T-cell (primary cell): ENCODE results near the gene SELENOT. TPM values are rescaled to one million over a fixed set of nuclear protein-coding genes. Genes with fewer than 3 reads are reported as not detected.
A peak's percentile ranks its signal among the peaks of the same experiment; 100 is the strongest.

ENCODE experiments used
- ATAC-seq, 4 experiments: fragments of 200-7000 bp in 3 of 4; fragments of 150-1000 bp in 1 of 4; cut with Tn5 transposase; replicated peaks in 1 of 4; 1 replicate in 3 of 4; 2 replicates in 1 of 4; pipeline ENCODE4 v1.10.0; 2021; ENCODE audit warnings: moderate library complexity in 3 of 4, mild to moderate bottlenecking in 2 of 4, moderate number of reproducible peaks in 1 of 4
- CTCF ChIA-PET, 2 donors: fragments of 300-600 bp; sonication (Branson Sonifier 250); formaldehyde crosslinking; loops; one replicate each; lab custom pipeline; 2022; ENCODE audit warnings: antibody characterized with exemption in 2 of 2; lab: Charles Lee
- POLR2A ChIA-PET, 2 donors: fragments of 300-600 bp; sonication (Branson Sonifier 250); formaldehyde crosslinking; loops; one replicate each; lab custom pipeline; 2022; ENCODE audit warnings: antibody characterized with exemption in 2 of 2; lab: Charles Lee
- DNase-seq, 35 experiments: peaks; one replicate each; pipeline versions ENCODE4 v3.0.0 to v3.0.0-alpha.2; 2013 to 2023
- H3K27ac ChIP-seq: one replicate; pipeline ENCODE4 v1.5.1; 2013; ENCODE audit warnings: low read length
- H3K27me3 ChIP-seq, 2 experiments: replicated peaks in 1 of 2; 1 replicate in 1 of 2; 2 replicates in 1 of 2; pipeline versions ENCODE4 v1.6.1 to v1.7.0; 2013; ENCODE audit warnings: low read length in 1 of 2, mixed read lengths in 1 of 2; ENCODE audit not compliant: control insufficient read depth in 2 of 2, insufficient read depth in 2 of 2; ENCODE audit errors: extremely low read depth in 1 of 2
- H3K36me3 ChIP-seq, 2 donors: 1 replicate in 1 of 2; 2 replicates in 1 of 2; pipeline versions ENCODE4 v1.6.1 to v1.7.0; 2013; ENCODE audit warnings: low read length in 1 of 2; ENCODE audit not compliant: control insufficient read depth in 2 of 2, insufficient read depth in 1 of 2; ENCODE audit errors: extremely low read depth in 1 of 2
- H3K4me1 ChIP-seq, 2 experiments: 1 replicate in 1 of 2; 2 replicates in 1 of 2; pipeline versions ENCODE4 v1.6.1 to v1.7.0; 2013; ENCODE audit warnings: low read length in 2 of 2, mixed read lengths in 1 of 2; ENCODE audit not compliant: insufficient read depth in 2 of 2, control insufficient read depth in 1 of 2; ENCODE audit errors: extremely low read depth in 1 of 2
- H3K4me3 ChIP-seq, 2 donors: 1 replicate in 1 of 2; 2 replicates in 1 of 2; pipeline versions ENCODE4 v1.5.1 to v1.7.0; 2013; ENCODE audit warnings: mild to moderate bottlenecking in 2 of 2, low read length in 1 of 2, moderate library complexity in 1 of 2; ENCODE audit not compliant: control insufficient read depth in 1 of 2; ENCODE audit errors: extremely low read depth in 1 of 2
- H3K9me3 ChIP-seq: 2 replicates; pipeline ENCODE4 v1.7.0; 2013
- H3K27ac Mint-ChIP-seq, 2 donors: one replicate each; pipeline ENCODE4 v1.8.0; 2020 to 2021; ENCODE audit warnings: mild to moderate bottlenecking in 2 of 2, mixed read lengths in 2 of 2
- H3K27me3 Mint-ChIP-seq, 2 donors: one replicate each; pipeline ENCODE4 v1.8.0; 2021 to 2022; ENCODE audit warnings: mixed read lengths in 2 of 2
- H3K36me3 Mint-ChIP-seq: one replicate; pipeline ENCODE4 v1.8.0; 2021; ENCODE audit warnings: mixed read lengths
- H3K4me1 Mint-ChIP-seq, 3 donors: one replicate each; pipeline ENCODE4 v1.8.0; 2020 to 2022; ENCODE audit warnings: mixed read lengths in 3 of 3, mild to moderate bottlenecking in 1 of 3
- H3K4me3 Mint-ChIP-seq, 3 donors: one replicate each; pipeline ENCODE4 v1.8.0; 2020 to 2022; ENCODE audit warnings: mild to moderate bottlenecking in 3 of 3, mixed read lengths in 3 of 3, moderate library complexity in 3 of 3
- H3K9me3 Mint-ChIP-seq, 3 donors: one replicate each; pipeline ENCODE4 v1.8.0; 2020 to 2022; ENCODE audit warnings: mixed read lengths in 3 of 3
- WGBS: methylation state at CpG from one replicate; pipeline ENCODE4 v1.1.5; 2013; ENCODE audit warnings: missing lambda C conversion rate; ENCODE audit not compliant: insufficient coverage; 5-methylcytosine and 5-hydroxymethylcytosine counted together
- total RNA-seq, 35 experiments: library from RNA in 6 of 35; stranded (reverse) in 6 of 35; fragments of 120-200 nt in 1 of 35; gene quantifications; one replicate each; pipeline versions ENCODE4 v1.2.1 to v1.2.4 and lab custom pipeline; 2013 to 2026

Gene SELENOT
- total RNA-seq, 5 donors from 2014 or later (not counting 1 experiment from before 2014, with no cell fraction given) = 64.1 to 85.9 (median 70.3) TPM

- Histone ChIP-seq H3K4me1 (no peaks in the 10 kb centered on the region), H3K9me3 (no peaks in the 10 kb centered on the region), H3K36me3 (no peaks in the 10 kb centered on the region), H3K27me3 (no peaks in the 10 kb centered on the region), H3K4me3 (no peak overlapping the region), H3K27ac (no peak overlapping the region)
- H3K27ac Mint-ChIP-seq = no peak overlapping the region
- no peaks in the 10 kb centered on the region for H3K36me3 Mint-ChIP-seq
- H3K4me1 Mint-ChIP-seq = no peaks in the 10 kb centered on the region
- ATAC-seq = no peak
- H3K9me3 Mint-ChIP-seq = no peaks in the 10 kb centered on the region
- DNase-seq = no peak
- CTCF ChIA-PET = no interaction called here
- H3K4me3 Mint-ChIP-seq = no peak overlapping the region
- peaks cover 0 to 4% of the 10 kb centered on the region in 2 donors for H3K27me3 Mint-ChIP-seq
- 80% methylated on average over 1 of the region's 4 CpGs for WGBS
- POLR2A ChIA-PET = no interaction called here
These were observed 53.2 kb downstream of the SELENOT start for GRCh38 chr3:150656316-150656715.

- WGBS = 68% methylated on average over 7 of the region's 7 CpGs
- Mint-ChIP-seq H3K4me3 (no peak overlapping the region), H3K9me3 (no peaks in the 10 kb centered on the region), H3K36me3 (no peaks in the 10 kb centered on the region), H3K27me3 (peaks cover 14% of the 10 kb centered on the region in 2 donors), H3K4me1 (peaks cover 5 to 15% (median 14%) of the 10 kb centered on the region in 3 donors), H3K27ac (no peak overlapping the region)
- Histone ChIP-seq H3K27ac (no peak overlapping the region), H3K9me3 (no peaks in the 10 kb centered on the region), H3K4me3 (no peak overlapping the region), H3K27me3 (peaks cover 0 to 3% of the 10 kb centered on the region in 2 experiments), H3K36me3 (no peaks in the 10 kb centered on the region), H3K4me1 (peaks cover 0 to 5% of the 10 kb centered on the region in 2 experiments)
- POLR2A ChIA-PET = no interaction called here
- ATAC-seq = no peak
- CTCF ChIA-PET = no interaction called here
- no peak for DNase-seq
These were observed 59.5 kb downstream of the SELENOT start for GRCh38 chr3:150662410-150663200.

- Histone ChIP-seq H3K36me3 (no peaks in the 10 kb centered on the region), H3K27me3 (peaks cover 0 to 3% of the 10 kb centered on the region in 2 experiments), H3K4me1 (peaks cover 0 to 5% of the 10 kb centered on the region in 2 experiments), H3K4me3 (no peak overlapping the region), H3K9me3 (no peaks in the 10 kb centered on the region), H3K27ac (no peak overlapping the region)
- H3K36me3 Mint-ChIP-seq = no peaks in the 10 kb centered on the region
- H3K4me3 Mint-ChIP-seq = no peak overlapping the region
- peaks cover 14% of the 10 kb centered on the region in 2 donors for H3K27me3 Mint-ChIP-seq
- no peaks in the 10 kb centered on the region for H3K9me3 Mint-ChIP-seq
- POLR2A ChIA-PET = no interaction called here
- CTCF ChIA-PET = no interaction called here
- H3K27ac Mint-ChIP-seq = no peak overlapping the region
- 94% methylated on average over 6 of the region's 8 CpGs for WGBS
- no peak for ATAC-seq
- DNase-seq = no peak
- peaks cover 5 to 15% (median 14%) of the 10 kb centered on the region in 3 donors for H3K4me1 Mint-ChIP-seq
These were observed 60.3 kb downstream of the SELENOT start for GRCh38 chr3:150663461-150663860.

DNA sequence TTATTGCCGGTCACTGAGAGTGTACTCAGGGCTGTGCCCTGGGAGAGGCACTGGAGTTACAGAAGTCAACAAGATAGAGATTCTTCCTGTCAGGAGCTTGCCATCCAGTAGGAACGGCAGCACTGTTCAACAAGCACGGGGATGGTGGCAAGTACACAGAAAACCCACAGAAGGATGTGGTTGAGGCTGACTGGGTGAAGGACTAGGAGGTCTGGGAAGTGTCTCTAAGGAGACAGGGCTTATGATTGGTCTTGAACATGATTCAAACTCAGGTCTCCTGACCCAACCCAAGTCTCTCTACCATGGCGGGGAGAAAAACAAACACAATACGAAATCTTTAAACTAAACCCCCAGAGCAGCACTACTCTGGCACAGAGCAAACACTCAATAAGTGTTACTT is 63.0 kb downstream of the SELENOT start:
- Histone ChIP-seq H3K4me3 (no peak overlapping the region), H3K27ac (no peak overlapping the region), H3K9me3 (no peaks in the 10 kb centered on the region), H3K36me3 (no peaks in the 10 kb centered on the region), H3K27me3 (peaks cover 0 to 3% of the 10 kb centered on the region in 2 experiments), H3K4me1 (peaks cover 0 to 5% of the 10 kb centered on the region in 2 experiments)
- no peak overlapping the region for H3K27ac Mint-ChIP-seq
- DNase-seq (peak in 1 of 35 experiments; percentile 12), ATAC-seq (peak in 2 of 4 experiments; percentile 45 to 60)
- H3K4me1 Mint-ChIP-seq = peaks cover 5 to 15% (median 14%) of the 10 kb centered on the region in 3 donors
- WGBS = 45% methylated on average over 2 of the region's 5 CpGs
- H3K9me3 Mint-ChIP-seq = no peaks in the 10 kb centered on the region
- ChIA-PET POLR2A (no interaction called here), CTCF (interaction anchor here in 1 of 2 donors (0.7 kb wide), 1 partner anchor 487 kb away, joined by 4 read pairs; no protein-coding TSS in a partner anchor)
- peaks cover 11 to 14% of the 10 kb centered on the region in 2 donors for H3K27me3 Mint-ChIP-seq
- no peak overlapping the region for H3K4me3 Mint-ChIP-seq
- no peaks in the 10 kb centered on the region for H3K36me3 Mint-ChIP-seq

DNA sequence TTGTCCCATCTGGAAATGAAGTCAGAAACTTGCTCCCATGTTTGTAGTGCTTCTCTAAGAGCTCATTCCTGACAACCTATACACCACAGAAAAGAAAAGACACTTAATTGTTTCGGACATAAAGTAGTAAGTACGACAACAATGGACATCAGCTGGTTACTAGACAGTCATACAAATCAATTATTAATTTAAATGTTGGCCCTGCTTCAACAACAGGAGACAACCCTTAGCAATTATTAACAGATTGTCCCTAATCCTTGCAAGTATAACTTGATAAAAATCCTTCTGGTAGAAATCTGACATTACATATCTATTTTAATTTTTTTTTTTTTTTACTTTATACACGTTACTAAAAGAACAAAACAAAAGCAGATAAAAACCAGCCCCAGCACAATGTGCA is 70.8 kb downstream of the SELENOT start:
- Histone ChIP-seq H3K4me3 (no peak overlapping the region), H3K36me3 (no peaks in the 10 kb centered on the region), H3K27ac (no peak overlapping the region), H3K4me1 (no peaks in the 10 kb centered on the region), H3K27me3 (no peaks in the 10 kb centered on the region), H3K9me3 (peaks cover 2% of the 10 kb centered on the region)
- Mint-ChIP-seq H3K27me3 (peaks cover 0 to 4% of the 10 kb centered on the region in 2 donors), H3K4me3 (no peak overlapping the region), H3K27ac (no peak overlapping the region), H3K4me1 (no peaks in the 10 kb centered on the region), H3K36me3 (peaks cover 6% of the 10 kb centered on the region), H3K9me3 (peaks cover 10 to 11% (median 11%) of the 10 kb centered on the region in 3 donors)
- DNase-seq (no peak), ATAC-seq (no peak)
- POLR2A ChIA-PET = no interaction called here
- CTCF ChIA-PET = interaction anchor here in 1 of 2 donors (0.7 kb wide), 1 partner anchor 9 kb away, joined by 3 read pairs; no protein-coding TSS in a partner anchor
- WGBS = no CpG with 5 or more reads among the region's 3 CpGs

- POLR2A ChIA-PET = interaction anchor here in 1 of 2 donors (0.6 kb wide), 1 partner anchor 40 kb away, joined by 3 read pairs; no protein-coding TSS in a partner anchor
- H3K36me3 ChIP-seq = no peaks in the 10 kb centered on the region
- H3K27ac ChIP-seq = no peak overlapping the region
- H3K27me3 Mint-ChIP-seq = peaks cover 0 to 4% of the 10 kb centered on the region in 2 donors
- H3K4me3 ChIP-seq = no peak overlapping the region
- H3K27me3 ChIP-seq = no peaks in the 10 kb centered on the region
- peaks cover 10 to 11% (median 11%) of the 10 kb centered on the region in 3 donors for H3K9me3 Mint-ChIP-seq
- H3K4me1 Mint-ChIP-seq = peaks cover 2 to 3% (median 2%) of the 10 kb centered on the region in 3 donors
- ATAC-seq (no peak), DNase-seq (no peak)
- H3K36me3 Mint-ChIP-seq = peaks cover 6% of the 10 kb centered on the region
- CTCF ChIA-PET = interaction anchor here in 1 of 2 donors (0.7 kb wide), 3 partner anchors 30 to 213 kb away, joined by 3 read pairs; no protein-coding TSS in a partner anchor
- H3K4me3 Mint-ChIP-seq = no peak overlapping the region
- peaks cover 2% of the 10 kb centered on the region for H3K9me3 ChIP-seq
- no peaks in the 10 kb centered on the region for H3K4me1 ChIP-seq
- no peak overlapping the region for H3K27ac Mint-ChIP-seq
These were observed 72.5 kb downstream of the SELENOT start for GRCh38 chr3:150675587-150675986.
